GM19467 (cell line): ENCODE data around the gene HIVEP1.

Experiments used
- ATAC-seq: cut with Tn5 transposase; IDR thresholded peaks from one replicate; pipeline ENCODE4 v1.9.1; 2021; ENCODE audit warnings: mild to moderate bottlenecking, moderate library complexity; ENCODE audit not compliant: unreplicated experiment

The HIVEP1 gene

GRCh38 chr6:12047792-12048432, 35.8 kb downstream of the HIVEP1 start:
- no peak for ATAC-seq

GRCh38 chr6:12048609-12049008, 36.5 kb downstream of the HIVEP1 start:
- no peak for ATAC-seq

- no peak for ATAC-seq
Observed at GRCh38 chr6:12049165-12049564, 37.1 kb downstream of the HIVEP1 start.

- ATAC-seq, result peak; percentile 80
Observed at GRCh38 chr6:12051861-12052368, 39.8 kb downstream of the HIVEP1 start.

GRCh38 chr6:12058172-12058961, 46.3 kb downstream of the HIVEP1 start:
- no peak for ATAC-seq

- ATAC-seq, result peak; percentile 65
Observed at GRCh38 chr6:12060780-12061609, 48.9 kb downstream of the HIVEP1 start.

GRCh38 chr6:12062605-12063004, 50.5 kb downstream of the HIVEP1 start:
- ATAC-seq, result no peak

- ATAC-seq, result no peak
Observed at GRCh38 chr6:12064131-12064530, 52.0 kb downstream of the HIVEP1 start.

GRCh38 chr6:12064538-12065071, 52.5 kb downstream of the HIVEP1 start:
- no peak for ATAC-seq

GRCh38 chr6:12065321-12066140, 53.4 kb downstream of the HIVEP1 start:
- peak; percentile 47 for ATAC-seq

GRCh38 chr6:12066297-12066696, 54.2 kb downstream of the HIVEP1 start:
- ATAC-seq, result no peak

GRCh38 chr6:12068899-12069557, 56.9 kb downstream of the HIVEP1 start:
- ATAC-seq, result no peak

GRCh38 chr6:12069891-12070529, 57.9 kb downstream of the HIVEP1 start:
- ATAC-seq, result no peak

- ATAC-seq, result no peak
Observed at GRCh38 chr6:12071064-12071615, 59.0 kb downstream of the HIVEP1 start.

GRCh38 chr6:12075067-12075563, 63.0 kb downstream of the HIVEP1 start:
- no peak for ATAC-seq

- ATAC-seq, result no peak
Observed at GRCh38 chr6:12077021-12077710, 65.1 kb downstream of the HIVEP1 start.

GRCh38 chr6:12078014-12078413, 65.9 kb downstream of the HIVEP1 start:
- ATAC-seq, result no peak

GRCh38 chr6:12081771-12082170, 69.7 kb downstream of the HIVEP1 start:
- no peak for ATAC-seq
